ENCODE data around the gene RERE. TPM values are rescaled to one million over a fixed set of nuclear protein-coding genes. Genes with fewer than 3 reads are reported as not detected.
"Not testable (repeated sequence)": the region's sequence is repeated elsewhere in the genome, so short reads cannot be mapped to it uniquely, and the experiment has no call there.

Gene RERE
- total RNA-seq, 1 donor from 2014 or later, result 64.6 TPM

GRCh38 chr1:8510041-8510823 lies 307.2 kb downstream of the RERE start:
- Histone ChIP-seq H3K4me3 (peak overlapping the region; percentile 29 to 46), H3K36me3 (no peaks in the 10 kb centered on the region), H3K27ac (peak overlapping the region; percentile 62 to 78), H3K27me3 (no peaks in the 10 kb centered on the region), H3K9me3 (no peaks in the 10 kb centered on the region), H3K4me1 (peaks cover 4 to 14% of the 10 kb centered on the region in 2 donors)
- peak in 1 of 2 donors; percentile 74 for DNase-seq (ENCODE audit: low spot score in 2 of 2)
- no peak for TF ChIP-seq CTCF (IDR thresholded peaks at IDR 0.05)
- intact Hi-C loops (cut with DNase I), result no loop called here

GRCh38 chr1:8509579-8509978 lies 307.9 kb downstream of the RERE start:
- no peaks in the 10 kb centered on the region for H3K9me3 ChIP-seq
- peak overlapping the region; percentile 62 to 78 for H3K27ac ChIP-seq
- TF ChIP-seq CTCF (IDR thresholded peaks at IDR 0.05), result no peak
- no peaks in the 10 kb centered on the region for H3K36me3 ChIP-seq
- peaks cover 4 to 14% of the 10 kb centered on the region in 2 donors for H3K4me1 ChIP-seq
- DNase-seq (ENCODE audit: low spot score in 2 of 2), result no peak
- no peaks in the 10 kb centered on the region for H3K27me3 ChIP-seq
- peak overlapping the region in 1 of 2 donors; percentile 46 for H3K4me3 ChIP-seq
- intact Hi-C loops (cut with DNase I), result no loop called here

GRCh38 chr1:8506995-8507615 lies 310.3 kb downstream of the RERE start:
- no peaks in the 10 kb centered on the region for H3K27me3 ChIP-seq
- H3K9me3 ChIP-seq, result no peaks in the 10 kb centered on the region
- DNase-seq (ENCODE audit: low spot score in 2 of 2), result no peak
- H3K27ac ChIP-seq, result peak overlapping the region; percentile 29 to 38
- no peak for TF ChIP-seq CTCF (IDR thresholded peaks at IDR 0.05)
- no peak overlapping the region for H3K4me3 ChIP-seq
- peaks cover 4 to 14% of the 10 kb centered on the region in 2 donors for H3K4me1 ChIP-seq
- H3K36me3 ChIP-seq, result no peaks in the 10 kb centered on the region
- intact Hi-C loops (cut with DNase I), result no loop called here

- DNase-seq (ENCODE audit: low spot score in 2 of 2), result no peak
- intact Hi-C loops (cut with DNase I), result no loop called here
- H3K27ac ChIP-seq, result peak overlapping the region in 1 of 2 donors; percentile 29
Measured at GRCh38 chr1:8506456-8506855, 311.0 kb downstream of the RERE start.

GRCh38 chr1:8503842-8504241 lies 313.6 kb downstream of the RERE start:
- TF ChIP-seq CTCF (IDR thresholded peaks at IDR 0.05), result no peak
- no peaks in the 10 kb centered on the region for H3K4me1 ChIP-seq
- H3K36me3 ChIP-seq, result no peaks in the 10 kb centered on the region
- H3K4me3 ChIP-seq, result no peak overlapping the region
- no peak overlapping the region for H3K27ac ChIP-seq
- no peaks in the 10 kb centered on the region for H3K9me3 ChIP-seq
- intact Hi-C loops (cut with DNase I), result no loop called here
- no peak for DNase-seq (ENCODE audit: low spot score in 2 of 2)
- H3K27me3 ChIP-seq, result no peaks in the 10 kb centered on the region

More at GRCh38 chr1:8506456-8506855, 311.0 kb downstream of the RERE start:
- no peak for TF ChIP-seq CTCF (IDR thresholded peaks at IDR 0.05)
- Histone ChIP-seq H3K36me3 (no peaks in the 10 kb centered on the region), H3K4me1 (peaks cover 4 to 12% of the 10 kb centered on the region in 2 donors), H3K9me3 (no peaks in the 10 kb centered on the region), H3K27me3 (no peaks in the 10 kb centered on the region), H3K4me3 (no peak overlapping the region)

- H3K36me3 ChIP-seq; intact Hi-C loops (cut with DNase I); H3K27me3 ChIP-seq; DNase-seq (ENCODE audit: low spot score in 2 of 2); H3K4me1 ChIP-seq; H3K9me3 ChIP-seq; H3K4me3 ChIP-seq; H3K27ac ChIP-seq: not testable (repeated sequence)
Measured at GRCh38 chr1:8502949-8503348, 314.5 kb downstream of the RERE start.
